Neural cell (in vitro differentiated cells): ENCODE results near the gene STRN. TPM values are rescaled to one million over a fixed set of nuclear protein-coding genes. Genes with fewer than 3 reads are reported as not detected.

Source experiments
- H2AFZ ChIP-seq: fragments of 200-600, 300-800 bp; sonication (generic), shearing (Covaris generic); 2 replicates; pipeline ENCODE4 v1.6.0; 2014; ENCODE audit warnings: low read depth, mild to moderate bottlenecking, antibody characterized with exemption, low read length, moderate library complexity
- H3F3A ChIP-seq: fragments of 200-600 bp; shearing (Covaris generic); 2 replicates; pipeline ENCODE4 v1.6.1; 2016; ENCODE audit warnings: mild to moderate bottlenecking, moderate library complexity, mixed read lengths, antibody characterized with exemption, low read length; ENCODE audit not compliant: insufficient read depth, poor library complexity, severe bottlenecking
- H3K27ac ChIP-seq: fragments of 200-600, 300-800 bp; sonication (generic), shearing (Covaris generic); 2 replicates; pipeline ENCODE4 v1.5.1; 2014; ENCODE audit warnings: mild to moderate bottlenecking, low read length, moderate library complexity
- H3K27me3 ChIP-seq: fragments of 300-800, 200-600 bp; sonication (generic), shearing (Covaris generic); 2 replicates; pipeline ENCODE4 v1.6.0; 2014; ENCODE audit warnings: mild to moderate bottlenecking, low read depth, low read length, moderate library complexity; ENCODE audit not compliant: insufficient read depth
- H3K36me3 ChIP-seq: fragments of 300-800, 200-600 bp; sonication (generic), shearing (Covaris generic); 2 replicates; pipeline ENCODE4 v1.5.1; 2014; ENCODE audit warnings: mild to moderate bottlenecking, antibody characterized with exemption, low read length, moderate library complexity; ENCODE audit not compliant: insufficient read depth
- H3K4me2 ChIP-seq: fragments of 300-800, 200-600 bp; sonication (generic), shearing (Covaris generic); 2 replicates; pipeline ENCODE4 v1.6.0; 2014; ENCODE audit warnings: mild to moderate bottlenecking, low read length
- H3K4me3 ChIP-seq: fragments of 300-800, 200-600 bp; sonication (generic), shearing (Covaris generic); 2 replicates; pipeline ENCODE4 v1.5.1; 2014; ENCODE audit warnings: mild to moderate bottlenecking, low read length, moderate library complexity
- H3K79me2 ChIP-seq: fragments of 200-600 bp; shearing (Covaris generic); replicated peaks from 2 replicates; pipeline ENCODE4 v1.6.0; 2014; ENCODE audit warnings: mild to moderate bottlenecking, low read length, moderate library complexity; ENCODE audit not compliant: insufficient read depth
- H3K9ac ChIP-seq: fragments of 300-800, 200-600 bp; sonication (generic), shearing (Covaris generic); 2 replicates; pipeline ENCODE4 v1.6.1; 2016; ENCODE audit warnings: mild to moderate bottlenecking, low read length, mixed read lengths
- H3K9me2 ChIP-seq: fragments of 200-600 bp; shearing (Covaris generic); 2 replicates; pipeline ENCODE4 v1.6.1; 2016; ENCODE audit warnings: mild to moderate bottlenecking, low read length, mixed read lengths; ENCODE audit not compliant: insufficient read depth
- H3K9me3 ChIP-seq: fragments of 200-600, 300-800 bp; sonication (generic), shearing (Covaris generic); 2 replicates; pipeline ENCODE4 v1.6.1; 2016; ENCODE audit warnings: mild to moderate bottlenecking, mixed run types, low read length, moderate library complexity, mixed read lengths
- H4K20me1 ChIP-seq: fragments of 200-600 bp; shearing (Covaris generic); 2 replicates; pipeline ENCODE4 v1.6.1; 2016; ENCODE audit warnings: mild to moderate bottlenecking, mixed run types; ENCODE audit not compliant: insufficient read depth
- CTCF ChIP-seq: fragments of 450-650 bp; IDR thresholded peaks from 2 replicates; pipeline ENCODE4 v1.5.1; 2014; ENCODE audit warnings: antibody characterized with exemption, mild to moderate bottlenecking, moderate library complexity; ENCODE audit not compliant: poor library complexity, severe bottlenecking
- EP300 ChIP-seq: fragments of 450-650 bp; conservative IDR thresholded peaks from 2 replicates; pipeline ENCODE4 v1.6.1; 2014; ENCODE audit warnings: antibody characterized with exemption, mild to moderate bottlenecking, moderate library complexity; ENCODE audit not compliant: poor library complexity, severe bottlenecking
- EZH2 ChIP-seq: fragments of 200-600, 300-800 bp; shearing (Covaris generic), sonication (generic); IDR thresholded peaks from 2 replicates; pipeline ENCODE4 v1.6.1; 2014; ENCODE audit warnings: antibody characterized with exemption, low read length, borderline replicate concordance, mild to moderate bottlenecking; ENCODE audit not compliant: insufficient read depth, poor library complexity, severe bottlenecking
- MXI1 ChIP-seq: fragments of 450-650 bp; conservative IDR thresholded peaks from 2 replicates; pipeline ENCODE4 v1.6.1; 2014; ENCODE audit warnings: antibody characterized with exemption, mild to moderate bottlenecking; ENCODE audit not compliant: poor library complexity, severe bottlenecking
- POLR2AphosphoS5 ChIP-seq: IDR thresholded peaks from 2 replicates; pipeline ENCODE4 v1.6.1; 2012
- RAD21 ChIP-seq: fragments of 450-650 bp; conservative IDR thresholded peaks from 2 replicates; pipeline ENCODE4 v1.6.1; 2014; ENCODE audit warnings: antibody characterized with exemption, mild to moderate bottlenecking, moderate library complexity
- REST ChIP-seq: IDR thresholded peaks from 2 replicates; pipeline ENCODE4 v1.6.1; 2012; ENCODE audit warnings: borderline replicate concordance
- SMC3 ChIP-seq: fragments of 450-650 bp; conservative IDR thresholded peaks from 2 replicates; pipeline ENCODE4 v1.6.1; 2014; ENCODE audit warnings: antibody characterized with exemption, mild to moderate bottlenecking, moderate library complexity; ENCODE audit not compliant: poor library complexity
- TAF1 ChIP-seq: IDR thresholded peaks from 2 replicates; pipeline ENCODE4 v1.6.1; 2012; ENCODE audit warnings: low read depth
- polyA plus RNA-seq: library from polyadenylated mRNA; depleted of rRNA; stranded (reverse); fragments of >200 nt; gene quantifications from 2 replicates; pipeline ENCODE4 v1.2.3, GENCODE V29; 2014

Gene STRN
- polyA plus RNA-seq, 1 donor from 2014 or later: 9.9 TPM

GRCh38 chr2:37011130-37011529, 44.8 kb upstream of the STRN start:
- no peak overlapping the region for H3K4me2 ChIP-seq
- H3K36me3 ChIP-seq: peaks cover 4% of the 10 kb centered on the region
- H3K9ac ChIP-seq: no peak overlapping the region
- H4K20me1 ChIP-seq: no peaks in the 10 kb centered on the region
- no peaks in the 10 kb centered on the region for H3K9me3 ChIP-seq
- H3F3A ChIP-seq: no peaks in the 10 kb centered on the region
- TF ChIP-seq EP300: no peak
- TF ChIP-seq TAF1: no peak
- TF ChIP-seq CTCF: no peak
- no peak for TF ChIP-seq POLR2AphosphoS5
- no peak for TF ChIP-seq MXI1
- no peak for TF ChIP-seq EZH2
- no peak for TF ChIP-seq RAD21
- TF ChIP-seq SMC3: no peak
- no peak for TF ChIP-seq REST
- no peaks in the 10 kb centered on the region for H3K9me2 ChIP-seq
- no peak overlapping the region for H3K4me3 ChIP-seq
- no peaks in the 10 kb centered on the region for H3K27me3 ChIP-seq
- H3K79me2 ChIP-seq: no peaks in the 10 kb centered on the region
- no peak overlapping the region for H3K27ac ChIP-seq
- H2AFZ ChIP-seq: no peak overlapping the region

- Histone ChIP-seq H3K9me2 (no peaks in the 10 kb centered on the region), H3K9ac (no peak overlapping the region), H3K27me3 (no peaks in the 10 kb centered on the region), H3K36me3 (peaks cover 20% of the 10 kb centered on the region), H2AFZ (no peak overlapping the region), H3K9me3 (no peaks in the 10 kb centered on the region), H3F3A (no peaks in the 10 kb centered on the region), H4K20me1 (no peaks in the 10 kb centered on the region), H3K4me2 (no peak overlapping the region), H3K79me2 (no peaks in the 10 kb centered on the region), H3K4me3 (no peak overlapping the region), H3K27ac (no peak overlapping the region)
- TF ChIP-seq SMC3 (peak; percentile 16), POLR2AphosphoS5 (no peak)
These were observed 39.0 kb upstream of the STRN start for GRCh38 chr2:37005118-37005868.
